HG03039 (cell line): ENCODE data around the gene DNAJC17.
A peak's percentile ranks its signal among the peaks of the same experiment; 100 is the strongest.

Experiments used
- ATAC-seq: cut with Tn5 transposase; IDR thresholded peaks from one replicate; pipeline ENCODE4 v1.9.1; 2021; ENCODE audit warnings: mild to moderate bottlenecking, moderate library complexity; ENCODE audit not compliant: unreplicated experiment

DNAJC17 gene

GRCh38 chr15:40807028-40807887, at the start of gene DNAJC17, which contains the start of gene ZFYVE19:
Gene DNAJC17 (minus strand): TSS chr15:40807473. CDS start chr15:40807446, 27 bp downstream.
Gene ZFYVE19 (plus strand): TSS chr15:40807089. CDS start chr15:40807590, 501 bp downstream.
- peak; percentile 92 for ATAC-seq

DNA sequence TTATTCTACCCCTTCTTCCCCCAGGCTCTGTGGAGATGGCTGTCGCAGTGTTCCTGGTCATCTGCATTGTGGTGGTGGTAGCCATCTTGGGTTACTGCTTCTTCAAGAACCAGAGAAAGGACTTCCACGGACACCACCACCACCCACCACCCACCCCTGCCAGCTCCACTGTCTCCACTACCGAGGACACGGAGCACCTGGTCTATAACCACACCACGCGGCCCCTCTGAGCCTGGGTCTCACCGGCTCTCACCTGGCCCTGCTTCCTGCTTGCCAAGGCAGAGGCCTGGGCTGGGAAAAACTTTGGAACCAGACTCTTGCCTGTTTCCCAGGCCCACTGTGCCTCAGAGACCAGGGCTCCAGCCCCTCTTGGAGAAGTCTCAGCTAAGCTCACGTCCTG, 49.5 kb upstream of the DNAJC17 start:
- no peak for ATAC-seq

DNA sequence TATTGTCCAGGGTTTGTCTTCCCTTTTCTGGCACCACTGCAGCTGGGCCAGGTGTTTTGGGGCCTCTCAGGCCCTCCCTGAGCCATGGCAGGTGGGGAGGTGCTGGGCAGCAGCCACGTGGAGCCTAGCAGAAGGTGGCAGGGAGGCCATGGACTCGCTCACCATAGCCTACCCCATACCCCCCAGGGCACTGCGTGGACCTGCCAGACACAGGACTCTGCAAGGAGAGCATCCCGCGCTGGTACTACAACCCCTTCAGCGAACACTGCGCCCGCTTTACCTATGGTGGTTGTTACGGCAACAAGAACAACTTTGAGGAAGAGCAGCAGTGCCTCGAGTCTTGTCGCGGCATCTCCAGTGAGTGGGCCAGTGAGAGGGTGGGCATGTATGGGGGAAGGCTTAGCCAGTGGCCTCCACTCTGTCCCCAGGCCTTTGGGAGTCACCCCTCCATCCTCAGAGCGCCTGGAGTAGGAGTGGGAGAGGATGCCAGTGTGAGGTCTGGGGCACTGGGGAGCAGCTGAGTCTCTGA, 48.5 kb upstream of the DNAJC17 start:
- no peak for ATAC-seq

DNA sequence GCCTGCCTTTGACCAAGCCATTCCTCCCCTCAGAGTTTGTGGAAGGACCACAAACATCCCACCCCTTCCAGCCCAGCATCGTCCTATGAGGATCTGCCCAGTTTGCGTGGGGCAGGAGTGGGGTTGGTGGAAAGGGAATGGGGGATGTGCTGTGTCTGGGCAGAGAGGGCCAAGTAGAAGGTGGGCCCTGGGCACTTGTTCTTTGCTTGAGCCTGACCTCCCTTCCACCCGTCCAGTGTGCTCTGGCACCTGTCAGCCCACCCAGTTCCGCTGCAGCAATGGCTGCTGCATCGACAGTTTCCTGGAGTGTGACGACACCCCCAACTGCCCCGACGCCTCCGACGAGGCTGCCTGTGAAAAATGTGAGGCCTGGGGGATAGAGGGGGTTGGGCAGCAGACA, 46.9 kb upstream of the DNAJC17 start:
- no peak for ATAC-seq

DNA sequence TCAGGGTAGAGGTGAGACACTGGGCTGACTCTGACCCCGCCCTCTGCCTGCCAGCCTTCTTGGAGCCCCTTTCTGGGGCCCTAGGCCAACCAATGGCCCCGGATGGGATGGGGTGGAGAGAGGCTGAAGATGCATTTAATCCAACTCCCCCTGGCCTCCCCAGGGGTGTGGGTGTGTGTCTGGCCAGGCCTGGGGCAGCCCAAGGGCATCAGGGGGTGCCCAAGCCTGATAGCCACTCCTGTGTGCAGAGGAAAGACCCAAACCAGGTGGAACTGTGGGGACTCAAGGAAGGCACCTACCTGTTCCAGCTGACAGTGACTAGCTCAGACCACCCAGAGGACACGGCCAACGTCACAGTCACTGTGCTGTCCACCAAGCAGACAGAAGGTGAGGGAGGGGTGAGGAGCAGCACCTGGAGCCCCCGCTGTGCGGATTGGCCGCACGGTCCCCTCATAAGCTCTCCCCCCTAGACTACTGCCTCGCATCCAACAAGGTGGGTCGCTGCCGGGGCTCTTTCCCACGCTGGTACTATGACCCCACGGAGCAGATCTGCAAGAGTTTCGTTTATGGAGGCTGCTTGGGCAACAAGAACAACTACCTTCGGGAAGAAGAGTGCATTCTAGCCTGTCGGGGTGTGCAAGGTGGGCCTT, 46.1 kb upstream of the DNAJC17 start:
- ATAC-seq, result no peak

- no peak for ATAC-seq
These were observed 45.3 kb upstream of the DNAJC17 start for GRCh38 chr15:40852529-40852928.

DNA sequence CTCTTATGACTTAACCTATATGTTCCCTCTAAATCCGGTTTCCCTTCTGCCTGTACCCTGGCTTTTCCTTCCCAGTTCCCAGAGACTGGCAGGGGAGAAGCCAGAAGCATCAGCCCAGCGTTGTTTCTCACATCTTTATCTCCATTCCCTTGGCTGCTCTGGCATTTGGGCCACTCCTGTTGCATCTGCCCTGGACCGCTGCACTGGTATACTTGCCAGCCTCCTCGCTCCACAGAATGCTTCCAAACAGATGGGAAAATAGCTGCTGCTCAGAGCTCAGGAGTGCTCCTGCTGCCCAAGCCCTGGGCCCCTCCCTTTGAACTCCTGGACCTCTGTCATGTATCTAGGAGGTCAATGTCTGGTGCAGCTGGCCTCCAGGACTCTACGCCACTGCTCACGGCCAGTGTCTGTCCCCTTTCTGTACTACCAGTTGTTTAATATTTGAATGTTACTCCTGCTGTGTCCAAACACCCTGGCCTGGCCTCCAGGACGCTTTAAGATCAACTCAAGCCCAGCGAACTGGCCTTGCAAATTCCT, 43.4 kb upstream of the DNAJC17 start:
- ATAC-seq, result no peak

- ATAC-seq, result peak; percentile 54
These were observed 40.1 kb upstream of the DNAJC17 start for GRCh38 chr15:40847223-40847961.

GRCh38 chr15:40846841-40847222, 39.6 kb upstream of the DNAJC17 start:
- ATAC-seq, result peak; percentile 12

- no peak for ATAC-seq
These were observed 38.4 kb upstream of the DNAJC17 start for GRCh38 chr15:40845511-40846284.

DNA sequence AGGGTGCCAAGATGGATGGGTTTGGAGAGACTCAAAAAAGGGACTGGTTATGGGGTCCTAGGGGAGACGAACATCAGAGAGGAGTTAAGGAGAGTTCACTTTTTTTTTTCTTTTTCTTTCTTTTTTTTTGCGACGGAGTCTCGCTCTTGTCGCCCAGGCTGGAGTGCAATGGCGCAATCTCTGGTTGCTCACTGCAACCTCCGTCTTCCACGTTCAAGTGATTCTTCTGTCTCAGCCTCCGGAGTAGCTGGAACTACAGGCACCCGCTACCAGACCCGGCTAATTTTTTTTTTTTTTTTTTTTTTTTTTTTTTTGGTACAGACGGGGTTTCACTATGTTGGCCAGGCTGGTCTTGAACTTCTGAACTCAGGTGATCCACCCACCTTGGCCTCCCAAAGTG, 37.8 kb upstream of the DNAJC17 start:
- ATAC-seq, result no peak

- ATAC-seq, result no peak
These were observed 37.4 kb upstream of the DNAJC17 start for GRCh38 chr15:40844696-40845030.

- no peak for ATAC-seq
These were observed 36.8 kb upstream of the DNAJC17 start, which contains the start of gene SPINT1 for GRCh38 chr15:40843885-40844695. Gene SPINT1 (plus strand): TSS chr15:40844048. CDS start chr15:40844555, 507 bp downstream.

- no peak for ATAC-seq
These were observed 36.1 kb upstream of the DNAJC17 start for GRCh38 chr15:40843261-40843884.

DNA sequence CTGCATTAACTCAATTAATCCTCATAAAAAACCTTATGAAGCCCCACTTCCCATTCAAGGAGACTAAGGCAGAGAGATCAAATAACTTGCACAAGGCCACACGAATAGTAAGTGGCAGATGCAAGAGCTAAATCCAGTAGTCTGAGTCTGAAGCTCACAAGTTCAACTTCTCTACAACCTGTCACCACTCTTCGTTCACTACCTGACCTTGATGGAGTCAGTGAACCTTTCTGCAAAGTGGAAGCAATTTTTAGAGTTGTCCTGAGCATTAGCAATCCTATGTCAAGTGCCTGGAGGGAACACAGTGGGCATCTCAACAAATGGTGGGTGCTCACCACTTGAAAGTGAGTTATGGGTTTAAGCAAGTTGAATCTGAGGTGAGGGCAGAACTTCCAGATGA, 34.5 kb upstream of the DNAJC17 start:
- ATAC-seq, result no peak

DNA sequence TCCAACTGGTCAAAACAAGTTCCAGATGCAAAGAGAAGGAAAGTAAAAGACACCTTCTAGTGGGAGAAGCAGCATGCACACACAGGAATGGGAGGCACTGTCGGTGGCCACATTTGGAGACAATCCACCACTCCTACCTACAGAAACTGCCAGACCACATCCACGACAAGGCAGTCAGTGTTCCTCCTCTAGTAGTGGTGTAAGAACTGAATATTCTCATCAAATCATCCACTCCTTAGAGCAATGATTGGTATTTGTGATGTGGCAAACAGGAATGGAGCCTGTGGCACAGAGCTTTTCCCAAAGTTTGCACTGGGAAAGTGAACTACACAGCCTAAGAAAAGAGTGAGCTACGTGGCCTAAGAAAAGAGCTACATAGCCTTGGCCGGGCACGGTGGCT, 31.5 kb upstream of the DNAJC17 start:
- ATAC-seq, result no peak

DNA sequence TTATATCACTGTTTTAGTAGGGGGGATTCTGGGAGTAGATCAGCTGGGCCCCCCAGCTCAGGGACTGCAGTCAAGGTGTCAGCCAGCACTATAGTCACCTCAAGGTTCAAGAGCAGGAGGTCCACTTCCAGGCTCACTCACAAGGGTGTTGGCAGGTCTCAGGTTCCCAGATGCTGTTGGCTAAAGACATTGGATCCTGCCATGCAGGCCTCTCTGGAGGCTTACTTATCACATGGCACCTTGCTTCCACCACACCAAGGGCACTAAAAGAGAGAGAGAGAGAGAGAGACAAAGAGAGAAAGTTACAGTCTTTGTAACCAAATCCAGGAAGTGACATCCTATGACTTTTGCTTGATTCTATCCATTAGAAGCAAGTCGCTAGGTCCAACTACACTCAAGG, 28.7 kb upstream of the DNAJC17 start:
- no peak for ATAC-seq

- ATAC-seq, result no peak
These were observed 25.6 kb upstream of the DNAJC17 start for GRCh38 chr15:40832903-40833302.

DNA sequence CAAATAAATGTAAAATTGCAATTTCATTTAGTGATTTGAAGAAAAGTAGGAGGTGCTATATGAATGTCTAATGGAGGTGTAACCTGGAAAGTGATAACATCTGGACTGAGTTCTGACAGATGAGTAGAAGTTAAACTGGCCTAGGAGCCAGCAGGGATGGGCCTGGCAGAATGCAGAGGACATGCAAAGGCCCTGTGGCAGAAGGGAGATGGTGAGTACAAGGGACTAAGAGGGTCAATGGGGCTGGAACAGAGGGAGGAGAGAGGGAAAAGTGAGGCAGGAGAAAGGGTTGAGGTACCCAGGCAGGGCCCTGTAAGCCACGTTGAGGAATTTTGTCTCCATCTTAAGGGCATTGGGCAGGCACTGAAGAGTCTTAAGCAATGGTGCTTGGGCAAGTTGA, 24.6 kb upstream of the DNAJC17 start:
- ATAC-seq, result no peak
